NCI-H146 (cell line): ENCODE results near the gene SLC25A21.
A peak's percentile ranks its signal among the peaks of the same experiment; 100 is the strongest.
"Not testable (repeated sequence)": the region's sequence is repeated elsewhere in the genome, so short reads cannot be mapped to it uniquely, and the experiment has no call there.

Experiments
- DNase-seq: peaks from one replicate; lab custom pipeline; 2025; lab: John Stamatoyannopoulos, UW

Gene SLC25A21

GRCh38 chr14:36869125-36869524 is 303.3 kb downstream of the SLC25A21 start:
- no peak for DNase-seq

DNA sequence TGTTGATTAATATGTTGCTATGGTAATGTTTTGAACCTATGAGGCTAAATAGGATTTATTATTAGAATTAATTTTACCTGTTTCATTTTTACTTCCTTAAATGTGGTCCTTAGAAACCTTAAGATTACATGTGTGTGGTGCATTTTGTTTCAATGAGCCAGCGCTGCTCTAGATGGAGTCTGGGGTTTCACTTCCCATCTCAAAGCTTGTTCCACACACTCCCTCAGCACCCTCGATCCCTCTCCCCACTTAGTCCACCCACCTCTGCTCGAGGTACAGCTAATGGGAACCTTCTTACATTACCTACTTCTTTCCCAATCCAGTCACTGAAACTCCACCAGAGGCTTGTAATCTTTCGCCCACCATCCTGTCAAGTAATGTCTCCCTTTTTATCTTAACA is 305.5 kb downstream of the SLC25A21 start:
- DNase-seq: no peak

DNA sequence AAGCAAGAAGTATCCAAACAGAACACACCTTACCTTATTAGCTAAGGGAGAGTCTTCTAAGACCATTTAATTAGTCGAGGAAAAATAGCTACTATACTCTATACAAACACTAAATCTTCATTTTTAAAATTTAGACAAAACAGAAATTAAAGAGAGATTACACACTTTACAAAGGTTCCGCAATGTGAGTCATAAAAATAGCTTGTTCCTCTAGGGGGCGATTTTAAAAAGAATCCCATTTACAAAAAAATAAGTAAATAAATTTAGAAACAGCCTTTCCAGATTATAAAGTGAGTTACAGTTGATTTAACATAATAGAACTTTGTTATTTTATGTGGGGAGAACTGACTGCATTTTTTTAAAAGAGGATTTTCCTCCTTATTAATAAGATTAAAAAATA is 309.1 kb downstream of the SLC25A21 start:
- no peak for DNase-seq

DNA sequence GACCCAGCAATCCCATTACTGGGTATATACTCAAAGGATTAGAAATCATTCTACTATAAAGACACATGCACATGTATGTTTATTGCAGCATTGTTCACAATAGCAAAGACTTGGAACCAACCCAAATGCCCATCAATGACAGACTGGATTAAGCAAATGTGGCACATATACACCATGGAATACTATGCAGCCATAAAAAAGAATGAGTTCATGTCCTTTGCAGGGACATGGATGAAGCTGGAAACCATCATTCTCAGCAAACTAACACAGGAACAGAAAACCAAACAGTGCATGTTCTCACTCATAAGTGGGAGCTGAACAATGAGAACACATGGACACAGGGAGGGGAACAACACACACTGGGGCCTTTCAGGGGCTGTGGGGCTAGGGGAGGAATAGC is 310.2 kb downstream of the SLC25A21 start:
- not testable (repeated sequence) for DNase-seq

- no peak for DNase-seq
These were observed 311.6 kb downstream of the SLC25A21 start for GRCh38 chr14:36860831-36861230.

GRCh38 chr14:36859119-36859518 is 313.3 kb downstream of the SLC25A21 start:
- DNase-seq: no peak

GRCh38 chr14:36857842-36858445 is 314.5 kb downstream of the SLC25A21 start:
- DNase-seq: no peak

DNA sequence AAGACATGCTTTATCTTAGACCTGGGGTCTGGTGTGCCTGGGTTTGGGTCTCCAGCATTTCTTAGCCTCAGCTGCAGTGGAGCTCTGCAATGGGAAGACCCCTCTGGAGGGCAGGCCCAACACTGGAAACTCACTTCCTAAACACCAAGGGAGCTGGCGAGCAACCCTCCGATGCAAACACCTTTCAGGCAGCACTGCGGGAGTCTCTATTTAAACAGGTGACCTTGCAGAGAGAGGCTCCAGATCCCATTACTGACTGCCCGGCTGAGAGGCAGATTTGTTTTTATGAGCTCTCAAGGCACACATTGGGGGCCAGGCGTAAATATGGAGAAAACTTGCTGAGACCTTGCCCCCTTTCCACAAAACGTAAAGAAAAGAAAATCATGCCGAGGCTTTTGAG is 315.3 kb downstream of the SLC25A21 start:
- peak; percentile 88 for DNase-seq

GRCh38 chr14:36856095-36856878 is 316.1 kb downstream of the SLC25A21 start:
- peak; percentile 27 for DNase-seq

DNA sequence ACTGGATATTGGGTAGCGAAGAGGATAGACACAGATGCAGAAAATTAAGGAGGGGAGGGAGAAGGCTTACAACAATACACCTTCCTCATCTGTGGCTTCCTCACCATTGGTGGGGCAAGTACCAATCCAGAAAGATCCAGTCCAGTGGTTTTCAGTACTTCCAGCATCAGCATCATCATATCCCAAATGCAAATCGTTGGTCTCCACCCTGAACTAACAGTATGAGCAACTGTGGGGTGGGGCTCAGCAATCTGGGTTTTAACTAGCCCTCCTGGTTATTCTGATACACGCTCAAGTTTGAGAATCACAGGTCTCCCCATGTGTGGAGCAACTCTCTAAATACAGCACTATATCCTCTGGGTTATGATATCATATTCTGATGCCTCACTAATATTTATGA is 317.0 kb downstream of the SLC25A21 start:
- DNase-seq: no peak

- DNase-seq: no peak
These were observed 319.3 kb downstream of the SLC25A21 start for GRCh38 chr14:36852981-36853691.

DNA sequence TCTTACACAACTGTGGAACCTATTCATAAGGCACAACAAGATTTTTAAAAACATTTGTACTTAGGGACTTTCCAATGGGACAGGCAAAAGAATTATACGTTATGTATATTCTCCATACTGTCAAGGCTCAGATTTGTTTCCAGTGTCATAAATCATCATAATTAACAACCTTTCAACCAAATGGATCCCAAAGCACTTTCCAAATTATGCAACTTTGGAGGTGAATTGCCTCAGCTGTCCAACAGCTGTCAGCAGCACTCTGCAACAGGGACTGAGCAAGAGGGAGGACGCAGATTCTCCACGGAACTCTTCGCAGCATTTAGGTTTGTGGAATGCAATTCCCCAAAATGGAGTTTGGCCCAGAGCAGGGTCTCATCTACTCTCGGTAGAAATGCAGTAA is 324.2 kb downstream of the SLC25A21 start:
- DNase-seq: no peak

- DNase-seq: no peak
These were observed 325.0 kb downstream of the SLC25A21 start for GRCh38 chr14:36847366-36847765.

DNA sequence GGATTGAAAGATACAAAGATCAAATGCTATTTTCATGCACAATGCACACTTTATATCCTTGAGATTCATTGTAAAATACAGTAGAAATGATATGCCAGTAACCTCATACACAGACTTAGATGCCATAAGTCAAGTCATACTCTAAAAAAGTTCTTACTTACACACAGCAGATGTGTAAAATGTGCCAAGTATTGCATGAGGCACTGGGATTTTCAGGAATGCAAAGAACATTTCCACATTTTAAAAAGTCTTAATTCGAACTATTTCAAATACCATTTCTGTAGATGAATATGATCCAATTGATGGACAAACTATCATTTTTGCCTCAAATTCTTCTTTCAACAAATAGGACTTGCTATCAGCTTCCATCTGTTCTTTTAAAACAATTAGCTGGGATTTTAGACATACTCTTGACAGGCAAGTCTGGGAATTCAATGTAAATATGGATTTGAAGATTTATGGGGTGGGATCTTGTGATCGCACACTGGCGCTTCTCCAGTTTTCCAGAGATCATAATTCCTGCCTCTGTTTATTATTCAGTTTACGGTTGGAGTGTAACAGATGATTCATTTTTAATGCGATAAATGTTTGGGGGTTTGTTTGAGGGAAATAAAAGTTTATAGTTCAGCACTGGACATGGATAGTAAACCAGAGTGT is 326.9 kb downstream of the SLC25A21 start:
- DNase-seq: no peak

- peak; percentile 8 for DNase-seq
These were observed 327.8 kb downstream of the SLC25A21 start for GRCh38 chr14:36844443-36845195.

DNA sequence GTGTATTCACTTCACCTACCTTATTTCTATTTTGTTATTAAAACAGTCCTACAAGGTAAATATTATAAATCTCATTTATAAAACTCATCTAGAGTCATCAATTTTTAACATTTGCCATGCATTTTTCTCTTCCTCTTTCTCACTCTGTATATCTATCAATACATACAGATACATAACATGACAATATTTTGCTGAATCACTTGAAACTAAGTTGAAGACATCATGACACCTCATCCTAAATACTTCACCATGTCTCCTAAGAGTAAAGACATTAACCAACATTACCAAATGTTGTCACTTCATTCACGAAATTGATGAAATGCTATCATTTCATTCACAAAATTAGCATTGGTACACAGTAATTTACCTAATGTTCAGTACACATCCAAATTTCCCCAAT is 329.0 kb downstream of the SLC25A21 start:
- no peak for DNase-seq

GRCh38 chr14:36835128-36835527 is 337.3 kb downstream of the SLC25A21 start:
- peak; percentile 96 for DNase-seq

- no peak for DNase-seq
These were observed 338.1 kb downstream of the SLC25A21 start for GRCh38 chr14:36834293-36834692.

DNA sequence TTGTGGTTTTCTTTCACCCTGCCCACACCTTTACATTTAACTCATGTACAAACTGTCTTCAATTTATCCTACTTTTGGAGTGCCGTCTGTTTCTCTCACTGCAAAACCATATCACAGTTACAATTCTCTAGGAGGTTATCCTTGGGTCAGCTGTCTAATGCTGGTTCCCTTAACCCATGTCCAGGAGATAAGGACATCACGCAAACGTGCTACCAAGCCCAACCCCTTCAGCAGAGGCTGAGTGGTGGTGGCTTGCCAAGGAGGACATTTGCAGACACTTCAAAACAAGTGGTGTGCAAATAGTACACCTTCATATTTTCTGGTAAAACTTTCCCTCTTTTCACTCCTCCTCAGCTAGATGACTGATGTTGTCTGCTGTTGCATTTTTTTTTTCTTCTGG is 342.9 kb downstream of the SLC25A21 start:
- DNase-seq: no peak

GRCh38 chr14:36827861-36828260 is 344.5 kb downstream of the SLC25A21 start:
- DNase-seq: no peak

DNA sequence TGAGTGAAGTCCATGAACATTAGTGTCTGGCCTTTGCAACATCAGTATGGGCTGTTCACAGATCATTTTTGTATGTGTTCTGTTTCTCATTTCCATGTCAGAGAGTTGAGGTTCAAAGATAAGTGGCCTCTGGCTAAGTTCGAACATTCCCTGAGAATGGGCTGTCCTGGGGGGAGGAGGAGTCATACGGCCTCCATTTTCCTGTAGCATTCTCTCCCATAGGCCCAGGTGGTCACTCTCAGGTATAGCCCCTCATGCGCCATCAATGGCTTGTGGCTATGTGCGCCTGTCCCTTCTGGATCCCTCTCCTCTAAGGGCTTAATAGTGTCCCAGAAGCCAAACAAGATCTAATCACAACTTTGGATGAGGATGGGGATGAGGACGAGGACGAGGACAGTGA is 345.8 kb downstream of the SLC25A21 start:
- no peak for DNase-seq

GRCh38 chr14:36824854-36825253 is 347.6 kb downstream of the SLC25A21 start:
- no peak for DNase-seq
